ENCODE results near the gene GSS. TPM values are rescaled to one million over a fixed set of nuclear protein-coding genes. Genes with fewer than 3 reads are reported as not detected.
"Not testable (repeated sequence)": the region's sequence is repeated elsewhere in the genome, so short reads cannot be mapped to it uniquely, and the experiment has no call there.

Gene GSS
- total RNA-seq, 1 donor from 2014 or later: 47.2 TPM

DNA sequence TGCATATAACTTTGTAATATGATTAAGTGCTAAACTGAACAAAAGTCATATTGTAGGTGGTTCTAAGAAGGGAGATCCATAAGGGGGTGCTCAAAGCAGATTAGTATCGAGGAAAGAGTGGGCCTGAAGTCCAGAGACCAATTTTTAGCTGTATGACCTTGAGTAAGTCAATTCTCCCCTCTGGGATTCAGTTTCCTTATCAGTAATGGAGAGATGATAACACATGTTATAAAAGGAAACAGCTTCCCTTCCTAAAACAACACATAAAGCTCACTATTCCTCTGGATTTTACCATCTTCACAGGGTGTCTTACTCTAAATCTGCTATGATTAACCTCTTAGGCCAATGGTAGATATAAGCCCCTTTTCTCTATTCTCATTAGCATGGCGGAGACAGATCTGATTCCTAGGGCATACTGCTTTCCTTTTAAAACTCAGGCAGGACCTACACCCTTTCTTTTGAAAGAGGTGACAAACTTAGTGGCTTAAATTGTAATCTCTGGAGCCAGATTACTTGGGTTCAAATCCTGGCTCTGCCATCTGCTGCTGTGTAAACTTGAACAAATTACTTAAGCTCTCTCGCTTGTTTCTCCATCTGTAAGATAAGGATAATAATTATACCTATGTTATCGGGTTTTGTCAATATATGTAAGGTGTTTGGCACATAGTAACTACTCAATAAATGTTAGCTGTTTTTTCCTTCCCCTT, 39.7 kb downstream of the GSS start:
- intact Hi-C loops (cut with micrococcal nuclease): no loop called here

DNA sequence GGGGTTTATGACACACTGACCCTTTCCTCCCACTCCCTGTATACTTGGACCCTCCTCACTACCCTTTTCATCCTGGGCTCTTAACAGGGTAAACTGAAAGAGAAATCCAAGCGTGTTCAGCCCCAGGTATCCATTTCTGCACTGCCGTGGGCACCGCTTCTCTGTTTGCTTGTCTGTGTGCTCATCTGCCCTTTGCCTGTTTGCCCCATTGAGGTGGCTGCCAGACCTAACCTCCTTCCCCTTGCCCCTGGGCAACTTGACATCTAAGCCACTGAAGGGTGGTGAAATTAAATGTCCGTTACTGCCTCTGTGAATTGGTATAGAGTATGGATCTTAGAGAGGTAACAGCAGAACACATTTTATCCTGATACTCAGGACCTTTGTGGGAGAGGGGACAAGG, 40.5 kb downstream of the GSS start:
- intact Hi-C loops (cut with micrococcal nuclease): no loop called here

DNA sequence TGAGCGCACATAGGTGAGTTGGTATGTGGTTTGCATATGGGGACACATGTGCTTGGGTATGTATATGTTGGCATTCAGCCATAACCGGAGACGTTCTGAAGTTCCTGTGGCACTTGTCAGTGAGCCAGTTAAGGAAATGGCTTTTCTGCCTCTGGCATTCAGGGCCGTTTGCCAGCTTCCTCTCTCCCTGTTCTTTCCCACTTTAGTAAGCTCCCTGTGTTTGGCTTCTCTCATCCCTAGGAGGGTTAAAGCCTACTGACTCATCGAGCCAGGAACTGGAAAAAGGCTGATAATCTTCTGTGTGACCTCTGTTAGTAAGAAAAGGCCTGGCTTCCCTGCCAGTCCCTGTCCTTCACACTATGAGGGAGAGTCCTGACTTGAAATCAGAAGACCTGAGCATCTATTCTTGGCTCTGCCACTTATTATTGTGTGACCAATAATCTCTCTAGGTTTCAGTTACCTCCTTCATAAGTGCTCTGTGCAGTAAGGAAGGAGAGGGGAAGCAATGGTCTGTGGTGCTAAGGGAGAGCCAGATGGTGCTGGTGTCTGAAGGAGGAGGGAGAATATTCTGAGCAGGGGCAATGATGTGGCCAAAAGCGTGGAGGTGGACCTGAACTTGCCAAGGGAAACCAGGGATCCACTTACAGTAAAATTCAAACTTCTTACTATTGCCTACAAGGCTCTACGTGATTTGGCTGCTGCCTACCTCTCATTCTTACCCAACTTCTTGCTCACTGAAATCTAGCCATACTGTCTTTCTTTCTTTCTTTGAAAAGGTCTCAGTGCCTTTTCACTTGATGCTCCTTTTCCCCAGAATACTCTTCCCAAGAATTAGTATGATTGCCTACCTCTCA, 47.8 kb downstream of the GSS start:
- intact Hi-C loops (cut with micrococcal nuclease): no loop called here

DNA sequence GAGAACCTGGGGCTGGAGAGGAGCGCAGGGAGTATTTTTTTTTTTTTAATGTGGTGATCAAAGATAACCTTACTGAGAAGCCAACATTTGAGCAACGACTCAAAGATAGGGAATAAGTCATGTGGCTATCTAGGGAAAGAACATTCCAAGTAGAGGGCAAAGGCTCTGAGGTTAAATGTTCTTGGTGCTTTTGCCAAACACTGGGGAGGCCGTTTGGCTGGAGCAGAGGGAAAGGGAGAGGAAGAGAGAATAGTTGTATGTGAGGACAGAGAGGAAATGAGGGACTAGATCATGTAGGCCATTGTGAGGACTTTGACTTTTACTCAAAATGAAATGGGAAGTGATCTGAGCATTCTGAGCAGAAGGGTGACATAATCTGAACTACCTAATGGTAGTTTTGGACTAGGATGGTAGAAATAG, 51.4 kb downstream of the GSS start:
- intact Hi-C loops (cut with micrococcal nuclease): no loop called here

DNA sequence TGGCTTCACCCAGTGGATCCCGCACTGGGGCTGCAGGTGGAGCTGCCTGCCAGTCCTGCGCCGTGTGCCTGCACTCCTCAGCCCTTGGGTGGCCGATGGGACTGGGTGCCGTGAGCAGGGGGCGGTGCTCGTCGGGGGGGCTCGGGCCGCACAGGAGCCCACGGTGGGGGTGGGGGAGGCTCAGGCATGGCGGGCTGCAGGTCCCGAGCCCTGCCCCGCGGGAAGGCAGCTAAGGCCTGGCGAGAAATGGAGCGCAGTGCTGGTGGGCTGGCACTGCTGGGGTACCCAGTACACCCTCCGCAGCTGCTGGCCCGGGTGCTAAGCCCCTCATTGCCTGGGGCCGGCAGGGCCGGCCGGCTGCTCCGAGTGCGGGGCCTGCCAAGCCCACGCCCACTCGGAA, 56.9 kb downstream of the GSS start:
- intact Hi-C loops (cut with micrococcal nuclease): not testable (repeated sequence)

DNA sequence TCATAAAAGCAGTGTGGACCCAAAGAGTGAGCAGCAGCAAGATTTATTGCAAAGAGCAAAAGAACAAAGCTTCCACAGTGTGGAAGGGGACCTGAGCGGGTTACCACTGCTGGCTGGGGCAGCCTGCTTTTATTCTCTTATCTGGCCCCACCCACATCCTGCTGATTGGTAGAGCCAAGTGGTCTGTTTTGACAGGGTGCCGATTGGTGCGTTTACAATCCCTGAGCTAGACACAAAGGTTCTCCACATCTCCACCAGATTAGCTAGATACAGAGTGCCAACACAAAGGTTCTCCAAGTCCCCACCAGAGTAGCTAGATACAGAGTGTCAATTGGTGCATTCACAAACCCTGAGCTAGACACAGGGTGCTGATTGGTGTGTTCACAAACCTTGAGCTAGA, 57.5 kb downstream of the GSS start:
- intact Hi-C loops (cut with micrococcal nuclease): not testable (repeated sequence)

DNA sequence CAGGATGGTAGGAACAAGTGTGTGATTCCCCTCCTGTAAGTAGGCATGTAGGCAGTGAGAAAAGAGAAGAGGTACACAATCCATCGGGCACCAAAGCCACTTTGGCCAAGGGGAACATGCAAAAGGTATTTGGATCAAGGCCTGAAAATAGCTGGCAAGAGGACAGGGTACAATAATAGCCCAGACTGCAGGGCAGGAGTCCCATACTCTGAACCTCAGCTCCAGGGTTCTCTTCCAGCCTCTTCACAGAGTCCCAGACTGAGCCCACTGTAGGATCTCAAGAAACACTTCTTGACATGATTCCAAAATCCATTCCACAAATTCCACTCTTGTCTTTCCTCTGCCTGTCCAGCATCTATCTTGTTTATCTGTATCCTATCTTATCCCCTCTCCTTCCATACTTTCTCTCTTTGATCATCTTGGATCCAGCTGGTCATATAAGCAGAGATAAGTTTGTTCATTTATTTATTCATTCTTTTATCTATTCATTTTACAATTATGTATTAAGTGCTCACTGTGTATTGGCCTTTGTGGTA, 59.5 kb downstream of the GSS start:
- intact Hi-C loops (cut with micrococcal nuclease): no loop called here

DNA sequence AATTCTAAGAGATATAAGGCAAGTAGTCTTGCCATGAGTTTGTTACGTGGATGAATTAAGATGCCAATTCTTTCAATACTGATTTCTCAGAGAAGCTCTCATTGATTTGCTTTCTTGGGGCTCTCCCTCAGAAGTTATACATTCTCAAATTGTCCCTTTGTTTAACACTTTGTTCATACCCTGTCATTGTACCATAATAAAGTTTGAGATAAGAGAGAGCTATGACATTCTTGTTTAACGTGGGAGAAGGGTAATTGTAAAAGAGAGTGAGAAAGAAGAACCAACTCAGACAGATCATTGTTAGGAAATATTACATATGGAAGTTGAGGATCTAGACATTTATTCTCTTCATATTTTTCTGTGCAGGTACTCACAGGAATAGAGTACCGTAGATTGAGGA, 60.1 kb downstream of the GSS start:
- intact Hi-C loops (cut with micrococcal nuclease): no loop called here

DNA sequence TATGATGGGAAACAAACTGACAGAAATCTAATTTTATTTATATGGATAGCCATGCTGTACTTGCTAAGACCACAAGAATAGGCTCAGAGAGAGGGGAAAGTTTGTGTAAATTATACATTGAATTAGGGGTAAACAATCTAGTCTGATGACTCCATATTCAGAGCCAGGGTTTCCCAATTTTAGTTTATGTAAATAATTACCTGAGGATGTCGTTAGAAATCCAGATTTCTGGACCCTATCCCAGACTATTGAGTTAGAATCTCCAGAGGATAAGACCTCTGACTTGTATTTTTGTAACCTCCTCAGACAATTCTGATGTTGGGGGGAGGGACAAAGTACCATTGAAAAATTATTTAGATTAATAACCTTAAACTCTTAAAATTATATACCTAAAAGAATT, 60.9 kb downstream of the GSS start:
- intact Hi-C loops (cut with micrococcal nuclease): no loop called here

DNA sequence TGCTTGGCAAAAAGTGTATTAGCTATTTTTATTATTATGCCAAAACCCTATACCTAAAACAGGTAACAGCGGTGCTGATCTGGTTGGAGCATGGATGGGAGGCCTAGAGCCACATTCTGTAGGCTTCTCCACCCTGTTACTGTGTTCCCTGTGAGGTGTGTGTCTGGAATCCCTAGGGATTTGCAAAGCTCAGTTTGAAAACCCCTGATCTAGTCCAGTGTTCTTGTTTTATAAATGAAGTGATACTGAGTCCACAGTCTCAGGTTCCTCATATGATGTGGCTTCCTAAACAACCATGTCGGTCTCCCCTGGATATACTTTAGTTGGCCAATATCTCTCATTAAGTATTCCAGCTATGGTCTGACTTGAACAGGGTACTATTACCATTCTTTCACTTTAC, 62.9 kb downstream of the GSS start:
- intact Hi-C loops (cut with micrococcal nuclease): no loop called here

DNA sequence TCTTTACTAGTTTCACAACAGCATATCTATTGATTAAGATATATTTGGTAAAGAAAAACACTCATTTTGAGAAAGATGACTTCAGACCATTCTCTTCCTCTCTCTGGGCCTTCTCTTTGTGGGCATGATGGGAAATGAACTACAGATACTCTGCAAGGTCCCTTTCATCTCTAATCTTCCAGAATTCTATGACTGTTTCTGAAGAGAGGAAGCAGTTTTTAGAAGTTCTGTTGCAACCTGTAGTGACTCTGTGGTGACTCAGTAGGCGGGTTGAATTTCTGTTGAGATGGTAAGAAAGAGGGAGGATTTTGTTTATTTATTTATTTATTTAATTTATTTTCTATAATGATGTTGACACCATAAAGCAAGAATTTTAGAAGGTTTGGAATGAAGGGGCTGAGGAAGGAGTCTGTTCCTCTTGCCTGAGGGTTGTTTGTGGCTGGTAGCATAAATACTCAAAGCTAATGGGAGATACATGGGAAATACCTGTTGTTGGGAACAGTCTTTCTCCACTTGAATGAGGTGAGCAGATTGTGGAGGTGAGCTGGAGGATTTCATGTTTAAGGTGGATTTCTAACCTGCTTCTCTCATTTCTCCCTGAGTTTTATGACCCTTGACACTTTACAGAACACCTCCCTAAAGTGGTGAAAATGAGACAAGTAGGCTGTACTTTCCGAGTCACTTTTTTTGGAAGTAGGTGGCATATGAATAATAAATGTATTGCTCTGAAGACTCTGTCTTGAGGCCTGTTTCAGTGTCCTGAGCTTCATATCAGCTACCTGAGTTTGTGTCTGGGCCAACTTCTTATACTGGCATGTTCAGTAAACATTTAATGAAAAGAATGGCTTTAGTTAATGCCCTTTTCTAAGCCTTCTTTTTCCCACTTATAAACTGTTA, 64.2 kb downstream of the GSS start:
- intact Hi-C loops (cut with micrococcal nuclease): loop anchor here (1.0 kb wide), 1 partner anchor 15 kb away; the partner anchor contains the start of gene ACSS2

DNA sequence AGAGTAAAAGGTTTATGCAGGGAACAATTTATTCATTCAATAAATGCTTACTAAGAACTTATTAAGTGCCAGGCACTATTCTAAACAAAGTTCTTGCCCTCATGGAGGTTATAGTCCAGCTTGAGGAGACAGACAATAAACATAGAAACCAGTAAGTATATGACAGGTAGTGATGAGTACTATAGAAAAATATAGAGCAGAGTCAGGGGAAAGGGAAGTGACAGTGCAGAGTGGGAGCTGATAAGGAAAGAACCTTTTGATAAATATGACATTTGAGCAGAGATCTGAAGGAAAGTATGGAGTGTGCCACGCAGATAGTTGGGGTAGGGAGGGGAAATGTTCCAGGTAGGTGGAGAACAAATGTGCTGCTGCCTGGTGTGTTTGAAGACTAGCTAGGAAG, 67.1 kb downstream of the GSS start:
- intact Hi-C loops (cut with micrococcal nuclease): no loop called here

DNA sequence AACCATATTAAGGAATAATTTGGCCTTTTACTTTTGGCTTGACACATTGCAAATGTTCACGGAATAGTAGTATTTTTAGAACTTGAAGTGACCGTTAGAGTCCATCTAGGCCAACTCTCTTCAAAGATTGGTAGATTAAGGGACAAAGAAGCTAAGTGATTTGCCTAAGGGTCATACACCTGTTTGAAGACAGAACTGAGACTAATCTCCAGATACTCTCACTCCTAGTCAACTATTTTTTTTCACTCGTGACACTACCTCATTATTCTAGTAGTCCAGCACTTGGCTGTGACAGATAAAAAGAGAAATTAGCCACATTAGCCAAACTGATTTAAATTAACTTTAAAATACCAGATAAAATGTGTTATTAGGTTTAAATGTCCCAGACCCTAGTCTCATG, 68.6 kb downstream of the GSS start:
- intact Hi-C loops (cut with micrococcal nuclease): no loop called here

DNA sequence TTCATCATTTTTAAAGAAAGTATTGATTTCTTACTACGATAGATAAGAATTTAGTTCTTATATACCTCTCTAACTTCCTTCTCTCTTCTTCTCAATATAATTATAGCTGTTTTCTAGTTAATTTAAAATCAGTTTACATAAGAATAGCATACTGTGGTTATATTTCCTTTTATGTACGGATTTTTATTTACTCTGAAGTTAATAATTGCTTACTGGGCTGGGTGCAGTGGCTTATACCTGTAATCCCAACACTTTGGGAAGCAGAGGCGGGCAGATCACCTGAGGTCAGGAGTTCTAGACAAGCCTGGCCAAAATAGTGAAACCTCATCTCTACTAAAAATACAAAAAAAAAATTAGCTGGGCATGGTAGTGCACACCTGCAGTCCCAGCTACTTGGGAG, 69.5 kb downstream of the GSS start:
- intact Hi-C loops (cut with micrococcal nuclease): no loop called here

DNA sequence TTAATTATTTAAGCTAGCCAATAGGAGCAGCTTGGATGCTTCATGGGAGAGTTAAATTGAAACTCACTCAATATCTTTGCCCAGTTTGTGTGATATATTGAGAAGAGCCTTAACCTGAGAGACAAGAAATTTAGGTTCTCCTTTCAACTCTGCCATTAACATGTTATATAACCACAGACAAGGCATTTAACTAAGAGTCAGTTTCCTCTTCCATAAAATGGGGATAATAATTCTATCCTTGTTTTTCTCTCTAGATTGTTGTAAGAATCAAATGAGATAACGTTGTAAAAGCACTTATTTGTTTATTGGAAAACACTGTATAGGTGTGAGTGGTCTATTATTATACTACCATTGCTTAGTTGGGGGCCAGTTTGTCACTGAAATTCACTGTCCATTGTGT, 71.3 kb downstream of the GSS start:
- intact Hi-C loops (cut with micrococcal nuclease): no loop called here

DNA sequence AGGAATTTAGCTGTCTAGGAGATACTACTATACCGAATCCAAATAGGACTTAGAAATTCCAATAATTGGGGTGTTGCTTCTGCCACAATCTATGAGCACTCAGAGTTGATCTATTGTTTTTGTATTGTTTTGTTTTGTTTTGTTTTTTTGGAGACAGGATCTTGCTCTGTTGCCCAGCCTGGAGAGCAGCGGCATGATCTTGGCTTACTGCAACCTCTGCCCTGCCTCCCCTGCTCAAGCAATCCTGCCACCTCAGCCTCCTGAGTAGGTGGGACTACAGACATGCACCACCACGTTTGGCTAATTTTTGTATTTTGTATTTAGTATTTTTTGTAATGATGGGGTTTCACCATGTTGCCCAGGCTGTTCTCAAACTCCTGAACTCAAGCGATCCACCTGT, 71.8 kb downstream of the GSS start:
- intact Hi-C loops (cut with micrococcal nuclease): no loop called here

DNA sequence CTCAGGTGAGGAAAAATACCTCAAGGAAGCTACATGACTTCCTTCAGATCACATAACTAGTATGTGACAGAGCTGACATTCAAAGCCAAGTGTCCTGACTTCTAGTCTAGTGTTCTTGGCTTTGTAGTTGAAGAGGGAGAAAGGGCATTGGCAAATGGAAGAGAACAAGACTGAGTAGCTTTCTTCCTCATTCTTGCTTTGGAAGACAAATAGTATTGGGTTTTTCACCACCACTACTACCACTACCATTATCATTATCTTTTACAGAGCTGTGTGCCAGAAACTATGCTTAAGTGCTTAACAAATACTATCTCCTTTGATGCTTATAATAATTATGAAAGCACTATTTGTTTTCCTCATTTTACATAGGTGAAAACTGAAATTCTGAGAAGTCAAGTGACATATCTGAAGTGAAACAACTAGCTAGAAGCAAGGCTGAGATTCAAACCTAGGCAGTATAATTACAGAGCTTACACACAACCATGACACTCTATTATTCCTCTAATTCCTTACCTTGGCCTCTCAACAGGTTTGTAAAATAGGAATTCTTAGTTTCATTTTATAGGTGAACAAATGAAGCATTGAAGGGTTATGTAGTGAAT, 72.4 kb downstream of the GSS start:
- intact Hi-C loops (cut with micrococcal nuclease): no loop called here

DNA sequence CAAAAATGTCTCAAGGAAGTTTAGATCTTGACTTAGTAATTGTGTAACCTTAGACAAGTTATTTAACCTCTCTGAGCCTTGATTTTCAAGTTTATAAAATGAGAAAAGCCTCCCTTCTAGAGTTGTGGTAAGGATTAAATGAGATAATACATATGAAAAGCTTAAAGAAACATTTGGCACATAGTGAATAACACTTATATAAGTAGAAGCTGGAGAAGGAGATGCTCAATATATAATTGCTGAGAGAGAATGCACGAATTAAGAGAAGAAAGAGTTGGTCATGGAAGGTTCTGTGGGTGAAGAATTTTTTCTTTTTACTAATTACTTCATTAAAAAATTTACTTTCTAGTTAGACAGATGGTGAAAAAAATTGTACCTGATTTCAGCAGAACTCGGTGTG, 73.9 kb downstream of the GSS start:
- intact Hi-C loops (cut with micrococcal nuclease): no loop called here

DNA sequence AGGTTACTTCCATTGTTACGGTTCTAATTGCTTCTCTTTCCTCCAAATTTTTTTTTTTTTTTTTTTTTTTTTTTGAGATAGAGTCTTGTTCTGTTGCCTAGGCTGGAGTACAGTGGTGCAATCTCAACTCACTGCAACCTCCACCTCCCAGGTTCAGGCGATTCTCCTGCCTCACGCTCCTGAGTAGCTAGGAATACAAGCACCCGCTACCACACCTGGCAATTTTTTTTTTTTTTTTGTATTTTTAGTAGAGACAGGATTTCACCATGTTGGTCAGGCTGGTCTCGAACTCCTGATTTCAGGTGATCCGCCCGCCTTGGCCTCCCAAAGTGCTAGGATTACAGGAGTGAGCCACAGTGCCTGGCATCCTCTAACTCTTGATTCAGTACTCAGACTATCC, 74.6 kb downstream of the GSS start:
- intact Hi-C loops (cut with micrococcal nuclease): not testable (repeated sequence)

DNA sequence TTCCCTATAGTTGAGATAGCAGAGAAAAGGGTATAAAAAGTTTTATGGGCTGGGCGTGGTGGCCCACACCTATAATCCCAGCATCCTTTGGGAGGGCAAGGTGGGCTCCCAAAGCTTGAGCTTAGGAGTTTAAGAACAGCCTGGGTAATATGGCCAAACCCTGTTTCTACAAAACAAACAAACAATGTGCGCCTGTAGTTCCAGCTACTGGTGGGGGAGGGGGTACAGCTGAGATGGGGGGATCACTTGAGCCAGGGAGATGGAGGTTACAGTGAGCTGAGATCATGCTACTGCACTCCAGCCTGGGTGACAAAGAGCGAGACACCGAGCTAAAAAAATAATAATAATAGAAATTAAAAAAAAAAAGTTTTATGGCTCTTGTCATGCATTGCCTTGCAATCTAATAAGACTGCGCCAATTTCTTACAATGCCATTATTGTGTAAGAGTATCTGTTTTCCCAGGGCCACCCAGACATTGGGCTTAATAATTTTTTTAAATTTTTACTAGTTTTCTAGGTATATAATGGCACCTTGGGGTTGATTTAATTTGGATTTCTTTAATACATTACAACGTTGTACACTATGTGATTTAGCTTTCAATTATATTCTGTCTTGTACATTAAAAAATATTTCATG, 75.3 kb downstream of the GSS start:
- intact Hi-C loops (cut with micrococcal nuclease): no loop called here
